Measurements from ENCODE around the gene PEX10. TPM values are rescaled to one million over a fixed set of nuclear protein-coding genes. Genes with fewer than 3 reads are reported as not detected.

Gene PEX10
- total RNA-seq, 1 experiment from 2014 or later = 21.9 TPM

DNA sequence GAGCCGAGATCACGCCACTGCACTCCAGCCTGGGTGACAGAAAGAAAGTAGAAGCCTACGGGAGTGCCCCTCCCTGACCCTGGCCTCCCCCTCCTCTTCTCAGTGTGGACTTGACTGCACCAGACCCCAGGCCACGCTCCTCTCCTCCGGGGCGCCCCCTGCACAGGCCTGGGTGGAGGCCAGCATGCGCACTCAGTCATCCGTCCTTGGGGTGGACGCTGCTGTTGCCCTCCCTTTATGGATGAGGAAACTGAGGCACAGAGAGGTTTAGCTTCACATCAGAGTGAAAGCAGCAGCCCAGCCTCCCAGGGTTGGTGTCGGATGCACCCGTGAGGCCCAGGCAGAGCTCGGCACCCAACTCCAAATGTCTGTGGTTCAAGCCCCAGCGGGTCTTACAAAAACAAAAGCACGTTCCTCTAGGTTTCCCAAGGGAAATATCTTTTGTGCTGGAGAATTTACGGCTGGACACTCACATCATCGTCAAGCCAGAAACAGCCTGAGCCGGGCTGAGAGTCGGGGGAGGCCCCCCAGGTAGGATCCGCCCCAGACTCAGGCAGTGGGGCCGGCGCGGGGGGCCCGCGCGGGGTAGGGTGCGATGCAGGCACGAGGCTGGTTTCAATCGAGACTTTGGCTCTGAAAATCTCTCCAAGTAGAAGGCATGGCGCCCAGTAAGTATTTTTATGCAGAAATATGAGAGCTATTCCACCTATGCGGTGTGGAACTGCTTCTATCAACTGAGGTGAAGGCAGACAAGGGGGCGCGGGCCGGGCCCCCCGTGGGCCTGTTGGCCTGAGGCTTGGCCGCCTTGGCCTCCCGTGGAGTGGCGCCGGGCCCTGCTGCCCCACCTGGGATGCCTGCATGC is 57.6 kb downstream of the PEX10 start:
- CTCF ChIA-PET = no interaction called here
- DNase-seq = no peak
- BruUV-seq (replicated peaks) = no TSS peak
- no peaks in the 10 kb centered on the region for H3K4me1 ChIP-seq
- no peak overlapping the region for H3K27ac Mint-ChIP-seq (ENCODE audit: unreplicated experiment)
- H3K36me3 ChIP-seq (ENCODE audit: control insufficient read depth, insufficient read depth, low read length) = no peaks in the 10 kb centered on the region
- H3K9me3 ChIP-seq = no peaks in the 10 kb centered on the region
- POLR2A ChIA-PET = no interaction called here
- H3K4me3 Mint-ChIP-seq (ENCODE audit: unreplicated experiment) = no peak overlapping the region
- intact Hi-C loops (cut with micrococcal nuclease; ENCODE audit: unreplicated experiment) = no loop called here
- H3K4me1 Mint-ChIP-seq (ENCODE audit: low read depth, unreplicated experiment) = no peaks in the 10 kb centered on the region
- H3K36me3 Mint-ChIP-seq (ENCODE audit: insufficient read depth, unreplicated experiment) = no peaks in the 10 kb centered on the region
- H3K9me3 Mint-ChIP-seq (ENCODE audit: unreplicated experiment) = no peaks in the 10 kb centered on the region
- TF ChIP-seq CTCF (IDR thresholded peaks at IDR 0.05; ENCODE audit: insufficient read depth in 1 of 2, low read depth in 1 of 2, low read length in 1 of 2, severe bottlenecking in 1 of 2, unreplicated experiment in 1 of 2) = no peak
- H3K27me3 Mint-ChIP-seq (ENCODE audit: insufficient read depth, unreplicated experiment) = peaks cover 2% of the 10 kb centered on the region
- H3K4me3 ChIP-seq (ENCODE audit: low read depth, low read length) = no peak overlapping the region
- no peaks in the 10 kb centered on the region for H3K27me3 ChIP-seq (replicated peaks; ENCODE audit: control insufficient read depth, insufficient read depth, low read length)

Other genes with a start within 250 kb of the PEX10 start
- 62.5 and 72.4 TPM in 2 replicates for gene FAAP20, start 217.8 kb downstream of the PEX10 start, total RNA-seq (2022)
- gene SKI, start 184.2 kb downstream of the PEX10 start, total RNA-seq (2022) = 38.2 and 39.8 TPM in 2 replicates
- 8.6 and 9.1 TPM in 2 replicates for gene MORN1, start 21.0 kb downstream of the PEX10 start, total RNA-seq (2022)
- 136 and 141 TPM in 2 replicates for gene RER1, start 20.7 kb downstream of the PEX10 start, total RNA-seq (2022)
- gene PLCH2, start 63.7 kb upstream of the PEX10 start, total RNA-seq (2022) = 0.27 and 0.32 TPM in 2 replicates
- 27.0 and 31.7 TPM in 2 replicates for gene PANK4, start 114.0 kb upstream of the PEX10 start, total RNA-seq (2022)
- gene HES5, start 117.7 kb upstream of the PEX10 start, total RNA-seq (2022) = not detected in 2 replicates
- 1.5 and 3.2 TPM in 2 replicates for gene TNFRSF14, start 143.8 kb upstream of the PEX10 start, total RNA-seq (2022)
- gene PRXL2B, start 174.2 kb upstream of the PEX10 start, total RNA-seq (2022) = 16.2 and 16.8 TPM in 2 replicates
- not detected in 2 replicates for gene MMEL1, start 220.5 kb upstream of the PEX10 start, total RNA-seq (2022)